Measurements from ENCODE around the gene SMYD3. TPM values are rescaled to one million over a fixed set of nuclear protein-coding genes. Genes with fewer than 3 reads are reported as not detected.
A peak's percentile ranks its signal among the peaks of the same experiment; 100 is the strongest.

SMYD3 gene
- total and polyA plus RNA-seq, 9 of the 15 experiments (the other 6 are each of a cell fraction or from before 2014, with no cell fraction given) = 128 to 440 (median 197) TPM

GRCh38 chr1:246255773-246256172 is 251.3 kb downstream of the SMYD3 start:
- DNase-seq (ENCODE audit: extremely low read depth in 1 of 4, low spot score in 3 of 4) = no peak
- in situ Hi-C loops (cut with MboI) = no loop called here
- H3K9me1 ChIP-seq (ENCODE audit: control insufficient read depth, insufficient read depth, low read length) = no peaks in the 10 kb centered on the region
- BruUV-seq (replicated peaks) = no TSS peak
- CTCF ChIA-PET (ENCODE audit: low intra/inter-chr PET ratio) = interaction anchor here (0.6 kb wide), 1 partner anchor 454 kb away, joined by 3 read pairs; no protein-coding TSS in a partner anchor
- no peak overlapping the region for H2AFZ ChIP-seq (ENCODE audit: low read depth, low read length)
- intact Hi-C loops (cut with micrococcal nuclease) = no loop called here
- no peaks in the 10 kb centered on the region for H3K4me1 ChIP-seq (replicated peaks in 1 of 2; ENCODE audit: control insufficient read depth in 2 of 2, insufficient read depth in 2 of 2, low read length in 2 of 2)
- ATAC-seq = no peak
- WGBS (ENCODE audit: insufficient coverage, low coverage, missing lambda C conversion rate) = 51% methylated on average over 2 of the region's 2 CpGs
- H3K27ac ChIP-seq (ENCODE audit: extremely low read depth, low read depth, low read length) = no peak overlapping the region
- no peak for FAIRE-seq
- no peak overlapping the region for H3K4me2 ChIP-seq (ENCODE audit: insufficient read depth, low read length)
- no peaks in the 10 kb centered on the region for H3K79me2 ChIP-seq (ENCODE audit: control insufficient read depth, insufficient read depth, low read length)
- POLR2A ChIA-PET = no interaction called here
- H3K9me3 ChIP-seq (replicated peaks; ENCODE audit: control insufficient read depth, insufficient read depth, low read depth, low read length) = peaks cover 3% of the 10 kb centered on the region; the same call in 1 of the 2 replicates
- TF ChIP-seq ZNF263 (CRISPR knock-in tag; IDR thresholded peaks at IDR 0.05; ENCODE audit: borderline replicate concordance) (no peak), TCF15 (CRISPR knock-in tag; IDR thresholded peaks at IDR 0.05) (no peak), FOXJ2 (tag; IDR thresholded peaks at IDR 0.05) (no peak), GATAD2B (IDR thresholded peaks at IDR 0.05; ENCODE audit: borderline replicate concordance) (peak; percentile 55; the same call in 1 of the 2 replicates), DACH1 (IDR thresholded peaks at IDR 0.05; ENCODE audit: partially characterized antibody) (peak; percentile 96), ZBTB2 (IDR thresholded peaks at IDR 0.05) (0 out of 2 replicates have a peak, but pooled peaks have one; percentile 40), U2AF1 (optimal IDR thresholded peaks at IDR 0.05; ENCODE audit: low read depth, low read length) (no peak)
- no peak overlapping the region for H3K9ac ChIP-seq (ENCODE audit: insufficient read depth in 1 of 2, low read depth in 2 of 2, low read length in 2 of 2)
- H4K20me1 ChIP-seq (replicated peaks; ENCODE audit: control insufficient read depth, insufficient read depth, low read length) = no peaks in the 10 kb centered on the region
- no peaks in the 10 kb centered on the region for H3K36me3 ChIP-seq (ENCODE audit: control insufficient read depth, insufficient read depth, low read length)
- H3K4me3 ChIP-seq = no peak overlapping the region
- no peaks in the 10 kb centered on the region for H3K27me3 ChIP-seq (ENCODE audit: control insufficient read depth in 2 of 2, insufficient read depth in 2 of 2, low read length in 2 of 2)

Data from K562 (cell line).